HEK293T (cell line): ENCODE results near the gene PIP4K2B.

Experiments
- ARNT ChIP-seq: fragments of 450-650 bp; IDR thresholded peaks from 2 replicates; pipeline ENCODE4 v1.6.1; 2017; ENCODE audit warnings: mild to moderate bottlenecking
- BHLHE40 ChIP-seq: fragments of 450-650 bp; IDR thresholded peaks from 2 replicates; pipeline ENCODE4 v1.6.1; 2016; ENCODE audit warnings: mild to moderate bottlenecking, moderate library complexity, borderline replicate concordance
- CTBP1 ChIP-seq: fragments of 450-650 bp; IDR thresholded peaks from 2 replicates; pipeline ENCODE4 v1.6.1; 2016; ENCODE audit warnings: borderline replicate concordance
- ELF4 ChIP-seq: fragments of 450-650 bp; IDR thresholded peaks from 2 replicates; pipeline ENCODE4 v1.6.1; 2017; ENCODE audit warnings: antibody characterized with exemption
- FOXM1 ChIP-seq: fragments of 450-650 bp; IDR thresholded peaks from 2 replicates; pipeline ENCODE4 v1.6.1; 2017; ENCODE audit warnings: mild to moderate bottlenecking, borderline replicate concordance
- HDGF ChIP-seq: fragments of 450-650 bp; IDR thresholded peaks from 2 replicates; pipeline ENCODE4 v1.6.1; 2017; ENCODE audit warnings: antibody characterized with exemption, borderline replicate concordance
- SP1 ChIP-seq: fragments of 450-650 bp; IDR thresholded peaks from 2 replicates; pipeline ENCODE4 v1.6.1; 2017
- ZNF384 ChIP-seq: fragments of 450-650 bp; IDR thresholded peaks from 2 replicates; pipeline ENCODE4 v1.6.1; 2016

GRCh38 chr17:38741921-38742410 lies 57.4 kb downstream of the PIP4K2B start:
- no peak for TF ChIP-seq FOXM1
- no peak for TF ChIP-seq SP1
- TF ChIP-seq CTBP1 = no peak
- no peak for TF ChIP-seq ELF4
- TF ChIP-seq ARNT = no peak
- no peak for TF ChIP-seq BHLHE40
- no peak for TF ChIP-seq ZNF384
- no peak for TF ChIP-seq HDGF
